Activated naive CD8-positive, alpha-beta T cell treated with anti-CD3 and anti-CD28 coated beads, Interleukin-2, amount 50 U/mL, for 16 hours (primary cell): ENCODE results near the gene SDF2L1.
"Not testable (repeated sequence)": the region's sequence is repeated elsewhere in the genome, so short reads cannot be mapped to it uniquely, and the experiment has no call there.

ENCODE experiments used
- DNase-seq: peaks from one replicate; pipeline ENCODE4 v3.0.0-alpha.2; 2020; ENCODE audit warnings: low read depth, low spot score

The SDF2L1 gene

DNA sequence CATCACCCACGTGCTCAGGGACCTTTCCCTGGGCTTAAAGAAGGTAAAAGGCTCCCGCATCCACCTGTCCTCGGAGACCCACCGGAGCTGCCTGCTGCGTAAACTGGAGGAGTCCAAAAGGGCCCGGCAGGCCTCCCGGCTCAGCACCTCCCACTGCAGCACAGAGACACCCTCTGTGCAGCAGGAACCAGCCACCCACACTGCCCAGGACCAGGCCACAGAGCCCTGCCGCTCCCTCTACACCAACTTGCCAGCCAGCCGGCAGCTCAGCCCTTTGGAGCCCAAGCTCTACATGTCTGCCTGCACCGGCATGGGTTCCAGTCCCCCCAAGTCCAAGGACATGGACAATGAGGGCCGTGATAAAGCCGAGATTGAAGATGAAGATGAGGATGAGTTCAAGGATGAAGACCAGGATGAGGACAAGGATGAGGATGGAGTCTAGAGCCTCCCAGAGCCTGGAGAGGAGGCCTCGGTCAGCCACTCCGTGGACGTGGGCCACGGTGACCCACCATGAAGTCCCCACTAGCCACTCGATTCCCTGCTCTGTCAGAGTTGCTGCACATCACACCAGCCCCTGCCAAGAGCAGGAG, 5.4 kb upstream of the SDF2L1 start:
- DNase-seq: no peak

GRCh38 chr22:21637450-21637849, 4.7 kb upstream of the SDF2L1 start:
- DNase-seq: not testable (repeated sequence)

DNA sequence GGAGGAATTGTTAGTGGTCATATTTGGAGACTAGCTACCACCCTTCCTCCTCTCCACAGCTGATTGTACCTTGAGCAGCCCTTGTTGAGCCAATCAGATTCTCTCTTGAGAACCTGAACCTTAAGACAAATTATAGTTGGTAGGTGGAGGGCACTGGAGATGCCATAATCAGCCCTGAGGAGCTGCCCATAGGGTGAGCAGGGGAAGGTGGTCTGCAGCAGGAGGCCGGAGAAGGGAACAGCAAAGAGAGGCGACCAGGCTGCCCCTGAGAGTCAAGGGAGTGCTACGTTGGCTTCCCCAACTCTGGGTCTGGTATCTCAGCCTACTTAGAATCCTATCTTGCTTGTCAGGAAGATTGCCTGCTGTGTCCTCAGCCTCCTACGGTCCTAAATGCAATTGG, 2.7 kb upstream of the SDF2L1 start:
- DNase-seq: no peak

DNA sequence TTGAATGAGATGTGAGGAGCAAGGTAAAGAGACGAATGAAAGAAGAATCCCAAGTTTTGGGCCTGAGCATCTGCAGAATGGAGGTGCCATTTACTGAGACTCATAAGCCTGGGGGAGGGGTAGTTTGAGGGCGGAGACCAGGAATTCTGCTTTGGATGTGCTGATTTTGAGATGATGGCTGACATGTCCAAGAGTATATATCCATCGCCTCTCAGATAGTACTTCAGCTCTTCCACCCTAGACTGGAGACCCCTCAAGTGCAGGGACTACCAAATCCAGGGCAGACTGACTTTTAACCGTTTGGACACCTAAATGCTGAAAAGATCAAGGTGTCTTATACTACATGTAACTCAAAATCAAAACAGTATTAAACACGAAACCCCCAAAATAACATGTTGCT, 1.3 kb upstream of the SDF2L1 start:
- no peak for DNase-seq

- no peak for DNase-seq
Measured at GRCh38 chr22:21641417-21641788, 699 bp upstream of the SDF2L1 start.

GRCh38 chr22:21642584-21643448, 714 bp downstream of the SDF2L1 start:
- peak; percentile 41 for DNase-seq

DNA sequence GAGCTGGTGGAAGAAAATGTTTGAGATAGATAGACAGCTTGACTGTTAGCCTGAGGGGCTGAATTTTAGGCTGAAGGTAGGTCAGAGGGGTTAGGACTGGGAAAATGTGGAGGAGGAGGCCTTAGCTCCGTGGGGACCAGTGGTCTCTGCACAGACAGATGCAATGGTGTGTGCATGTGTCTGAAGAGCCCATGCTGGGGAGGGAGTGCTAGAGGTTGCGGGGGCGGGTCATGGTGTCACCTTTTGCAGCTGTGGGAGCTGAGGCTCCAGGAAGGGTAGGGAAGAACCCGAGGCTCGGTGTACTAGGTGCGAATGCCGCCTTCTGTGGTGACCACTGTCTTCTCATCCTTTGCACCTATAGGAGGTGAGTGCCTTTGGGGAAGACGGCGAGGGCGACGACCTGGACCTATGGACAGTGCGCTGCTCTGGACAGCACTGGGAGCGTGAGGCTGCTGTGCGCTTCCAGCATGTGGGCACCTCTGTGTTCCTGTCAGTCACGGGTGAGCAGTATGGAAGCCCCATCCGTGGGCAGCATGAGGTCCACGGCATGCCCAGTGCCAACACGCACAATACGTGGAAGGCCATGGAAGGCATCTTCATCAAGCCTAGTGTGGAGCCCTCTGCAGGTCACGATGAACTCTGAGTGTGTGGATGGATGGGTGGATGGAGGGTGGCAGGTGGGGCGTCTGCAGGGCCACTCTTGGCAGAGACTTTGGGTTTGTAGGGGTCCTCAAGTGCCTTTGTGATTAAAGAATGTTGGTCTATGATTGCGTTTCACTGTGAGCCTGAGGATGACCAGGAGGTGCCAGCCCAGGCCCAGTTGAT, 1.6 kb downstream of the SDF2L1 start:
- no peak for DNase-seq

GRCh38 chr22:21645513-21645912, 3.4 kb downstream of the SDF2L1 start:
- DNase-seq: not testable (repeated sequence)

DNA sequence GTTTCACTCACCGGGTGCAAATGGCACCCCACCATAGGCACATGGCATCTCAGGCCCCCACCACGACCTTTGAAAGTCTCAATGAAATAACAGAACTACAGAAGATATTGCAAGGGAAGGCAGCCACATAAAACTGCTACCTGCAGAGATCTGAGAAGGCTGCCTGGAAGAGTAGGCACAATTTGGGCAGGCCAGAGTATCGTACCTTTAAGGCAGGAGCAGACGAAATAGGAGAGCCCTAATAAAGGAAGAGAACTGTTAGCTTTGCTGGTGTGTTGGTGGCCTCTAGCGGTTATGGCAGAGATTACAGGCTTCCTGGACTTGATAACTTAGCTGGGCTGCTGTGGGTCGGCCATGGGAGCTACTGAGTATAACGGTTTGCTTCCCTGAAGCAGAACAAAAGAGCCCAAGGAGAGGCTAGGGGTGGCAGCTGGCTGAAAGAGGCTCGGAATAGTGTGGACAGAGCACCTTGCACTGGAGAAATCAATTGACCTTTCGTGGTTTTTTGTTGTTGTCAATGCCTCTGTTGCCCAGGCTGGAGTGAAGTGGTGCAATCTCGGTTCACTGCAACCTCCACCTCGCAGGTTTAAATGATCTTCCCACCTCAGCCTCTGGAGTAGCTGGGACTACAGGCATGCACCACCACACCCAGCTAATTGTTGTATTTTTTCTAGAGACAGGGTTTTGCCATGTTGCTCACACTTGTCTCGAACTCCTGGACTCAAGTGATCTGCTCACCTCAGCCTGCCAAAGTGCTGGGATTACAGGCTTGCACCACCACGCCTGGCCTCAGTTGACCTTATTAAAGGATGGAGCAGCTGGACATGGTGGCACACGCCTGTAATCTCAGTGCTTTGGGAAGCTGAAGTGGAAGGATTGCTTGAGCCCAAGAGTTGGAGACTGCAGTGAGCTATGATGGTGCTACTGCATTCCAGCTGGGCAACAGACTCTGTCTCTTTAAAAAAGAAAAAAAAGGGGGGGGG, 4.8 kb downstream of the SDF2L1 start:
- peak; percentile 45 for DNase-seq

GRCh38 chr22:21650280-21650679, 8.2 kb downstream of the SDF2L1 start:
- no peak for DNase-seq

GRCh38 chr22:21650823-21651520, 8.9 kb downstream of the SDF2L1 start:
- no peak for DNase-seq

DNA sequence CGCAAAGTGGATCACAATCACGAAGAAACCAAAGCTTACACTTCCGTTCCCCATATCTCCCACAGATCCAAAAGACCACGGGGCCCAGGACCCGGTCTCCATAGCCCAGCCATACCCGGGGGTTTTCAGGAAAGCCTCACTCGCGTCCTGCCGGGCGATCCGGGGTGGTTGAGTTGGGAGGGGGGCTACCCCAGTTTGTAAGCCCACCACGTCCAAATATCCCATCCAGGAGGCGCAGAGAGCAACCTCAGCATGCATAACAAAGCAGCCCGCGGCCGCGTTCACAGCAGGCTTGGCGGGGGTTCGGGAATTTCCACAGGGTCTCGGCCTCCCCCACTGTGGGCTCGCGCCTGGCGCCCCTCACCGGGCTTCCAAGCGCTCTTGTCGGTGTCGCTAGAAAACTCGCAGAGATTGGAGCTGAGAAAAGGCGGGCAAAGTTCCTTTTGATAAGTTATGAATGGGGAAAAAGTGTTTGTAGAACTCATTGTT, 9.5 kb downstream of the SDF2L1 start:
- DNase-seq: no peak

DNA sequence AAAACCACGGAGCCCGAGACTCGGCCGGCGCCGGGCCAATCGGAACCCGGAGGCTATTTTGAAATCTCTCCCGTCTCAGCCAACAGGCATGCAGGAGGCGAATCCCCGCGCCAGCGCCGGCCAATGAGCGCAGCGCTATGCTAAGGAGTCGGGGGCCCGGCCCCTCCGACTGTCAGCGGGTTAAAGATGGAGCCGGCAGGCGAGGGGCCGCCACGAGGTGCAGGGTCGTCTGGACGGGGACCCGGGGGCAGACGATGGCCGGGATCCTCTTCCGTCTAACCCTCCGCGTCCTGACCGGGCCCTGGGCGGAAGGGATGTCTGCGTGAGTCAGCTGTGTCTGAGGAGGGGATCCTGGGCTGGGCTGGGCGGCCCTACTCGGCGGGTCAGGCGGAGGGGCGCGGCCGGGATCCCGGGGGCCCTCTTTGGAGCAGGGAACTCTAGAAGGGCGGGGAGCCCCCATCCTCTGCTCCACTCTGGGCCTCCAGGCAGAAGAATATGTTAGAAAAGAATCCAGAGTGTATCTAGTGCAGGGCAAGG, 10.0 kb downstream of the SDF2L1 start:
- DNase-seq: peak; percentile 47

- no peak for DNase-seq
Measured at GRCh38 chr22:21652547-21653545, 10.7 kb downstream of the SDF2L1 start.

DNA sequence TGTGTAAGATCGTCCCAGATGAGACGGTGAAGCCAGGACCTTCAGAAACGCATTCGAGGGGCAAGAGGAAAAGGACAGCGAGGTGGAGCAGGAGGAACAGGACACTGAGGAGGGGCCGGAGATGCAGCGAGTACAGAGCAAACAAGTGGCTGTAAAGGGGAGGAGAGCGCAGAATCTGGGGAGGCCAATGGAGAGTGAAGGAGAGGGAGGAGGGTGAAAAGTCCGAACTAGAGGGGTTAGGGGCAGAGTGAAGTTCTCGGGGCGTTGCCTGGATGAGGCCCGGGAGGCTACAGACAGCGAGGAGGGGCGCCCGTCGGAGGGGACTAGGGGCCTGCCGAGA, 14.9 kb downstream of the SDF2L1 start:
- DNase-seq: no peak

DNA sequence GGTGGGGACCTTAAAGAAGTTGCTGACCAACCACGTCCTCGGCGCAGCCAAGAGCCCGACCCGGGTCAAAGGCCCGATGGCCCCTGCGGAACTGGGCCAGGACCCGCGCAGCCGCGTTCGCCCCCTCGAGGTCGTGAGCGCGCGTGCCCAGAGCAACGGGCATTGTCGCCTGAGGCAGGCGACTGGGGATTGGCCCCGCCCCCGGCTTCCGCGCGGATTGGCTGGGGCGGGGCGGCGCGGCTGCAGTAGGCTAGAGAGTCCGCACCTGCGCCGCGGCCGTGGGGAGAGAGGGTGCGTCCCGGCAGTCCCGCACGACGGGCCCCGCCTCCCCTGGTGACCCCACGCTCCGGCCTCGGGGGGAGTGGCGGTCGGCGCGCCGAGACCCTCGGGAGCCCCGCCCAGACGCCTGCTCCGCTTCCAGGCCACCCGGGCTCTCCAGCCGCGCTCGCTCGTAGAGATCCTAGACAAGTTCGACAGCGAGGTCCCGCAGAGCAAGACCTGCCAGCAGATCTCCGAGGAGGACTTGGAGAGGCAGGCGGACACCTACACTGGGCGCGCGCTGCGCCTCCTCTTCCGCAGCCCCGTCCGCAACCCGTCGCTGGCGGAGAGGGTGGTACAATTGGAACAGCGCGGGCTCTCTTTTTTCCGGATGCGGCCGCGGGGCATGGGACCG, 15.4 kb downstream of the SDF2L1 start:
- DNase-seq: peak; percentile 46

GRCh38 chr22:21659864-21660525, 17.9 kb downstream of the SDF2L1 start:
- DNase-seq: no peak

DNA sequence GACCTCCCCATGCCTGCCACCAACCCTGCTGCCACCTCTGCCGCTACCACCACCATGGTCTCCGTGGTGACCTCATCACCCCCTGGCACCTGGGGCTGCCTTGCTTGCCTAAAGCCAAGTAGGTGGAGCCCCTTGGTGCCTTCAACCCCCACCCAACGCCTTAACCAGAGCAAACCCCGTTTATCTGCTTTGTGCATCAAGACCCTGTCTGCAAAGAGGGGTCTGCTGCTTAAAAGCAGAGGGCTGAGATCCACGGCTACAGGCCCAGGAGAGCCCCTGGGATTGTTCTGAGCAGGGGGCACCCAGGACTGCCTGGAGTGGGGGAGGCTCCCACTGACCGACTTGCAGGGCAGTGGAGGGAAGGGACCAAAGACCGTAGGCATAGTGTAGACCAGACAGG, 18.8 kb downstream of the SDF2L1 start:
- DNase-seq: no peak
